ENCODE data around the gene RECQL. TPM values are rescaled to one million over a fixed set of nuclear protein-coding genes. Genes with fewer than 3 reads are reported as not detected.

The RECQL gene
- total and polyA plus RNA-seq, 2 of the 8 experiments (the other 6 are each of a cell fraction or from before 2014, with no cell fraction given): 8.1 to 40.3 TPM

GRCh38 chr12:21453312-21453852 lies 48.1 kb downstream of the RECQL start:
- no peaks in the 10 kb centered on the region for H3K79me2 ChIP-seq (ENCODE audit: control insufficient read depth in 1 of 2, insufficient read depth in 2 of 2, low read length in 2 of 2)
- no peak overlapping the region for H3K4me2 ChIP-seq (ENCODE audit: insufficient read depth in 1 of 2, low read depth in 2 of 2, low read length in 2 of 2)
- WGBS, 2 experiments (ENCODE audit: extremely low coverage in 1 of 2, insufficient coverage in 1 of 2, insufficient read length in 1 of 2, insufficient replicate concordance in 2 of 2, low coverage in 1 of 2, low lambda C conversion rate in 2 of 2, missing lambda C conversion rate in 1 of 2): 87% methylated on average over 4 of the region's 4 CpGs; no CpG with 5 or more reads in 1 of the 2 experiments
- H2BK20ac ChIP-seq (ENCODE audit: low read length): no peak overlapping the region
- H3K9ac ChIP-seq (replicated peaks in 1 of 4; ENCODE audit: extremely low read depth in 1 of 4, low read depth in 3 of 4, low read length in 3 of 4): no peak overlapping the region
- H3K14ac ChIP-seq (ENCODE audit: insufficient read length): no peak overlapping the region
- H3K36me3 ChIP-seq (ENCODE audit: control insufficient read depth in 2 of 4, insufficient read depth in 4 of 4, low read length in 3 of 4): no peaks in the 10 kb centered on the region
- no peaks in the 10 kb centered on the region for H4K20me1 ChIP-seq (replicated peaks in 1 of 2; ENCODE audit: control insufficient read depth in 1 of 2, insufficient read depth in 2 of 2, low read length in 2 of 2)
- DNase-seq (ENCODE audit: low read depth in 1 of 2, low spot score in 2 of 2) (no peak), FAIRE-seq (no peak)
- H2AFZ ChIP-seq (ENCODE audit: low read length): no peak overlapping the region
- H4K8ac ChIP-seq (ENCODE audit: extremely low read depth, insufficient read depth, low read length): no peak overlapping the region
- no peaks in the 10 kb centered on the region for H3K9me3 ChIP-seq (ENCODE audit: insufficient read depth in 2 of 2, low read depth in 1 of 2, low read length in 1 of 2)
- CTCF ChIA-PET (ENCODE audit: partially characterized antibody): interaction anchor here (1.0 to 3.3 kb wide), 2 partner anchors 16 to 135 kb away, joined by 4 to 18 read pairs; partner anchors contain the start of gene PYROXD1
- no peak overlapping the region for H2BK15ac ChIP-seq (ENCODE audit: low read length)
- H2AK5ac ChIP-seq (ENCODE audit: low read depth, low read length): no peak overlapping the region
- H3K23ac ChIP-seq (ENCODE audit: insufficient read length): no peak overlapping the region
- TF ChIP-seq ASH2L (IDR thresholded peaks at IDR 0.05; ENCODE audit: low read length) (no peak), YY1 (IDR thresholded peaks at IDR 0.05; ENCODE audit: low read depth, low read length) (no peak)
- H3K4ac ChIP-seq (replicated peaks; ENCODE audit: insufficient read length, low read depth, low read length): no peak overlapping the region
- H3K27me3 ChIP-seq (replicated peaks in 1 of 4; ENCODE audit: control insufficient read depth in 3 of 4, extremely low read depth in 1 of 4, insufficient read depth in 3 of 4, low read length in 3 of 4): no peaks in the 10 kb centered on the region
- H3K4me3 ChIP-seq (ENCODE audit: extremely low read depth in 1 of 4, insufficient read depth in 2 of 4, low read depth in 3 of 4, low read length in 4 of 4): no peak overlapping the region
- POLR2A ChIA-PET (ENCODE audit: partially characterized antibody): interaction anchor here (0.7 kb wide), 1 partner anchor 26 kb away, joined by 3 read pairs; no protein-coding TSS in a partner anchor
- no peak overlapping the region for H2BK12ac ChIP-seq (ENCODE audit: low read depth, low read length)
- H3K18ac ChIP-seq (ENCODE audit: extremely low read depth, low read length): no peak overlapping the region
- no peak overlapping the region for H3K27ac ChIP-seq (ENCODE audit: low read depth, low read length)
- no peaks in the 10 kb centered on the region for H3K79me1 ChIP-seq (ENCODE audit: low read depth, low read length)
- no peak overlapping the region for H4K5ac ChIP-seq (ENCODE audit: insufficient read length, low read depth, low read length)
- H3K56ac ChIP-seq (replicated peaks; ENCODE audit: insufficient read length, low read depth, low read length): no peak overlapping the region
- H4K91ac ChIP-seq (replicated peaks; ENCODE audit: insufficient read length, low read length): no peak overlapping the region
- H3K4me1 ChIP-seq (replicated peaks in 1 of 4; ENCODE audit: control insufficient read depth in 3 of 4, insufficient read depth in 4 of 4, low read length in 3 of 4): no peaks in the 10 kb centered on the region
- H2BK5ac ChIP-seq (ENCODE audit: low read depth, low read length): no peak overlapping the region
- no peak overlapping the region for H2BK120ac ChIP-seq (replicated peaks; ENCODE audit: low read depth, low read length)
- H3K23me2 ChIP-seq (ENCODE audit: low read depth, low read length): no peaks in the 10 kb centered on the region

Data from H1 (cell line).